A673 (cell line): ENCODE results near the gene BLTP2.

Experiments used
- CTCF ChIP-seq: fragments of 300-800, 200-600 bp; sonication (generic); conservative IDR thresholded peaks from 2 replicates; pipeline ENCODE4 v1.5.1; 2017; ENCODE audit warnings: low read depth, mild to moderate bottlenecking, antibody characterized with exemption, low read length, moderate library complexity, mixed read lengths
- EZH2 ChIP-seq: fragments of 200-600 bp; sonication (generic); IDR thresholded peaks from 2 replicates; pipeline ENCODE4 v1.6.1; 2017; ENCODE audit warnings: borderline replicate concordance, low read depth, mild to moderate bottlenecking, mixed read lengths, antibody characterized with exemption, low read length; ENCODE audit not compliant: poor library complexity, severe bottlenecking

- TF ChIP-seq CTCF (no peak), EZH2 (no peak)
Observed at GRCh38 chr17:28613931-28614381, 31.0 kb downstream of the BLTP2 start, which contains the start of gene RSKR.
